Heart right ventricle (tissue), 16 donors: Measurements from ENCODE around the gene DNER. TPM values are rescaled to one million over a fixed set of nuclear protein-coding genes. Genes with fewer than 3 reads are reported as not detected.
A peak's percentile ranks its signal among the peaks of the same experiment; 100 is the strongest.

ENCODE experiments used
- ATAC-seq, 8 donors: fragments of 200-7000 bp; cut with Tn5 transposase; one replicate each; pipeline ENCODE4 v1.9.1; 2020; ENCODE audit warnings: mild to moderate bottlenecking in 8 of 8, moderate library complexity in 8 of 8, moderate number of reproducible peaks in 1 of 8
- DNase-seq, 2 donors: peaks; one replicate each; pipeline ENCODE4 v3.0.0-alpha.2; 2020
- H3K27ac ChIP-seq, 10 donors: fragments of 200-600 bp; sonication (generic) in 2 of 10; one replicate each; pipeline versions ENCODE4 v1.5.0 to v1.8.0; 2020 to 2022; ENCODE audit warnings: mild to moderate bottlenecking in 3 of 10
- H3K27me3 ChIP-seq, 7 donors: fragments of 200-600 bp; one replicate each; pipeline ENCODE4 v1.8.0; 2021 to 2022; ENCODE audit warnings: mild to moderate bottlenecking in 2 of 7
- H3K36me3 ChIP-seq, 9 donors: fragments of 200-600 bp; sonication (generic) in 1 of 9; one replicate each; pipeline versions ENCODE4 v1.5.0 to v1.8.0; 2020 to 2022; ENCODE audit warnings: mild to moderate bottlenecking in 2 of 9
- H3K4me1 ChIP-seq, 9 donors: fragments of 200-600 bp; sonication (generic) in 1 of 9; one replicate each; pipeline versions ENCODE4 v1.5.0 to v1.8.0; 2020 to 2022; ENCODE audit warnings: mild to moderate bottlenecking in 4 of 9
- H3K4me3 ChIP-seq, 10 donors: fragments of 200-600 bp; sonication (generic) in 2 of 10; one replicate each; pipeline versions ENCODE4 v1.5.0 to v1.8.0; 2020 to 2022; ENCODE audit warnings: mild to moderate bottlenecking in 7 of 10, moderate library complexity in 2 of 10
- H3K9me3 ChIP-seq, 11 donors: fragments of 200-600 bp in 10 of 11; sonication (generic) in 2 of 11; one replicate each; pipeline versions ENCODE4 v1.5.0 to v1.8.0; 2013 to 2022; ENCODE audit warnings: mild to moderate bottlenecking in 2 of 11, control low read depth in 1 of 11, moderate library complexity in 1 of 11
- CTCF ChIP-seq, 9 donors: fragments of 200-600 bp; sonication (generic) in 2 of 9; IDR thresholded peaks; one replicate each; pipeline versions ENCODE4 v1.5.0 to v1.8.0; 2021 to 2022; ENCODE audit warnings: antibody characterized with exemption in 9 of 9, mild to moderate bottlenecking in 5 of 9, moderate library complexity in 1 of 9
- WGBS, 2 donors: extraction: QIAGEN DNeasy Blood & Tissue Kit; methylation state at CpG; one replicate each; pipeline ENCODE4 v1.1.7; 2013; ENCODE audit warnings: inconsistent platforms in 1 of 2; 5-methylcytosine and 5-hydroxymethylcytosine counted together
- intact Hi-C, 10 donors: fragments of 100-400 bp; cut with DNase I; formaldehyde crosslinking; loops; one replicate each; pipeline versions ENCODE4 v1.11.1 to v1.14.2; 2022
- polyA plus RNA-seq, 2 donors: library from polyadenylated mRNA; stranded (reverse); fragments of 200-250 nt; gene quantifications; one replicate each; pipeline ENCODE4 v1.2.3, GENCODE V29; 2013
- total RNA-seq, 10 donors: library from RNA; stranded (reverse); fragmentation: NEBNext Ultra II Directional in 3 of 10; extraction: Animal tissue kit (Norgen Biotek cat#: 25700) in 3 of 10; gene quantifications; one replicate each; pipeline versions ENCODE4 v1.2.1 to v1.2.4, GENCODE V29; 2021 to 2023
- donor health status: Arrhythmogenic right ventricular cardiomyopathy.
- donor health status: ischemic (EF 13 %, LVEDD 7.1; RV severe dilation, severe dysfunction).
- donor health status: healthy with polysubstance abuse.
- donor health status: DM: no; HTN: yes; CAD: no.
- donor health status: DM: no; HTN: no; CAD: no.
- donor health status: ischemic (EF 25% LVEDD 6.9; RV normal size, moderate dysfunction).
- donor health status: ischemic (EF 25% LVEDD 5.7; RV mildly dilated, moderate dysfunction).
- donor health status: healthy.
- donor health status: DM: yes; HTN: yes; CAD: no.
- donor health status: Ischemic cardiomyopathy.
- donor health status: ischemic (EF 35%, LVEDD 5.7; RV mildly dilated, moderate dysfunction).
- donor health status: nonischemic (EF 11% LVEDD 7.7; RV severe dilation, severe dysfunction).
- donor health status: DM: yes; HTN: yes; CAD: no.
- donor health status: PGD.
- donor health status: ischemic (EF 29% LVEDD 5.4; RV normal size, mild dysfunction).
- donor health status: nonischemic (EF 23%, LVEDD 6.1; RV moderate dilation, normal function).

DNER gene
- total and polyA plus RNA-seq, 12 donors: 0.13 to 1.8 (median 0.69) TPM; not detected in 2

DNA sequence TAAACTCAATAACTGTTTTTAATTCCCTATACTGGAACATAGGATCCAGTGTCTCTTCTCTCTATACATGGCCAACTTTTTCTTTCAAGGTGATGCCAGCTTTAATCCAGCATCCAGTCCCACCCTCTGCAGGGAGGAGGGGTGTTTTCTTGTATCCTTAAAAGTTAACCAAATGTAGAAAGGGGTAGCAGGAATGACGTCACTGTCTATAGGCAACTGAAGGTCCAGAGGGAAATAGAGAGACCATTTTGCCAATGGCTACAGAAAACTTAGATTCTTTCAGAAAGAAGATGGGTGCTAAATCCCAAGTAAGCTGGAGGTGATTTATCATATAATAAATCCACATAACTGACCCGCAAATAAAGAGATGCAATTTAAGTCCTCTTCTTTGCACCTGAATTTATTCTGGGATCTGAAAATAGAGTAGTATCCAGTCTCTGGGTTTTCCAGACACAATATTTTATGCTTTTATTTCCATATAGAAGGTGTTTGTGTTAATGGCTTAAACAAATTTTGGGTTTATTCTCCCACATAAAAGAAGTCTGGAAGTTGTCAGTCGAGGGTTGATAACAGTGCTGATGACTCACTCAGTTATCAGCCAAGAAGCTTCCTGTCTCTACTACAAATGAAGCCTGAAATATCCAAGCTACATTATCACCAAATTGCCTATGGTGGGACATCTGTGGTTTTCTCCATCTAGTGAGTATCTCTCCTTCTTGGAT, 5.7 kb upstream of the DNER start:
- no peak for DNase-seq
- no peaks in the 10 kb centered on the region for H3K36me3 ChIP-seq
- H3K9me3 ChIP-seq: peaks cover 0 to 7% (median 0%) of the 10 kb centered on the region in 11 donors
- intact Hi-C loops: no loop called here
- H3K27me3 ChIP-seq: peaks cover 0 to 66% (median 48%) of the 10 kb centered on the region in 7 donors
- H3K4me3 ChIP-seq: no peak overlapping the region
- no peak for ATAC-seq
- H3K27ac ChIP-seq: no peak overlapping the region
- TF ChIP-seq CTCF (IDR thresholded peaks at IDR 0.05): no peak
- H3K4me1 ChIP-seq: peaks cover 0 to 6% (median under 1%) of the 10 kb centered on the region in 9 donors
- 52 to 58% methylated on average over 3 of the region's 3 CpGs for WGBS, 2 donors

DNA sequence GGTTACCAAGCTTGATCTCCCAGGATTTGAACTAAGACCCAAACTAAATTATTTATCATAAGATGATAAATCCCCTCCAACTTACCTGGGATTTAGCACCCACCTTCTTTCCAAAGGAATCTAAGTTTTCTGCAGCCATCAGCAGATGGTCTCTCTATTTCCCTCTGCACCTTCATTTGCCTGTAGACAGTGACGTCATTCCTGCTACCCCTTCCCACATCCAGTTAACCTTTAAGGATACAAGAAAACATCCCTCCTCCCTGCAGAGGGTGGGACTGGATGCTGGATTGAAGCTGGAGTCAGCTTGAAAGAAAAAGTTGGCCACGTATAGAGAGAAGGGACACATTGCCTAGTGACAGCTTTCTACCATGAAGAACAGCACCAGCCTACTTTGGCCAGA, 3.7 kb upstream of the DNER start:
- ATAC-seq (no peak), DNase-seq (no peak)
- Histone ChIP-seq H3K36me3 (no peaks in the 10 kb centered on the region), H3K27me3 (peaks cover 15 to 86% (median 66%) of the 10 kb centered on the region in 7 donors), H3K27ac (no peak overlapping the region), H3K9me3 (peaks cover 0 to 7% (median 0%) of the 10 kb centered on the region in 11 donors), H3K4me3 (no peak overlapping the region), H3K4me1 (peaks cover 2 to 21% (median 16%) of the 10 kb centered on the region in 9 donors)
- TF ChIP-seq CTCF (IDR thresholded peaks at IDR 0.05): no peak
- intact Hi-C loops: no loop called here
- WGBS, 2 donors: 37 to 39% methylated on average over 2 of the region's 2 CpGs

GRCh38 chr2:229715895-229716507, 1.6 kb upstream of the DNER start:
- peaks cover 2 to 21% (median 16%) of the 10 kb centered on the region in 9 donors for H3K4me1 ChIP-seq
- no peak overlapping the region for H3K4me3 ChIP-seq
- no peaks in the 10 kb centered on the region for H3K9me3 ChIP-seq
- H3K36me3 ChIP-seq: no peaks in the 10 kb centered on the region
- WGBS, 2 donors: 7 to 11% methylated on average over 4 of the region's 4 CpGs
- TF ChIP-seq CTCF (IDR thresholded peaks at IDR 0.05): peak in 2 of 9 donors; percentile 8 to 27
- ATAC-seq (no peak), DNase-seq (no peak)
- H3K27me3 ChIP-seq: peaks cover 19 to 98% (median 86%) of the 10 kb centered on the region in 7 donors
- no peak overlapping the region for H3K27ac ChIP-seq
- intact Hi-C loops: no loop called here

GRCh38 chr2:229714736-229715541, 584 bp upstream of the DNER start:
- intact Hi-C loops: no loop called here
- H3K27me3 ChIP-seq: peaks cover 19 to 99% (median 81%) of the 10 kb centered on the region in 7 donors

More at GRCh38 chr2:229714736-229715541, 584 bp upstream of the DNER start:
- no peaks in the 10 kb centered on the region for H3K9me3 ChIP-seq
- ATAC-seq: peak; percentile 67 to 90 (median 84)
- WGBS, 2 donors: 0 to 2% methylated on average over 56 to 60 of the region's 60 CpGs
- peak overlapping the region; percentile 27 to 53 (median 43) for H3K4me3 ChIP-seq
- peak in 1 of 9 donors; percentile 8 for TF ChIP-seq CTCF (IDR thresholded peaks at IDR 0.05)
- H3K36me3 ChIP-seq: no peaks in the 10 kb centered on the region
- peaks cover 2 to 21% (median 16%) of the 10 kb centered on the region in 9 donors for H3K4me1 ChIP-seq
- peak; percentile 33 to 52 for DNase-seq
- no peak overlapping the region for H3K27ac ChIP-seq
